ENCODE data around the gene HMGN4. TPM values are rescaled to one million over a fixed set of nuclear protein-coding genes. Genes with fewer than 3 reads are reported as not detected.
A peak's percentile ranks its signal among the peaks of the same experiment; 100 is the strongest.

The HMGN4 gene
- total and polyA plus RNA-seq, 2 donors from 2014 or later, result 49.3 to 72.7 TPM

DNA sequence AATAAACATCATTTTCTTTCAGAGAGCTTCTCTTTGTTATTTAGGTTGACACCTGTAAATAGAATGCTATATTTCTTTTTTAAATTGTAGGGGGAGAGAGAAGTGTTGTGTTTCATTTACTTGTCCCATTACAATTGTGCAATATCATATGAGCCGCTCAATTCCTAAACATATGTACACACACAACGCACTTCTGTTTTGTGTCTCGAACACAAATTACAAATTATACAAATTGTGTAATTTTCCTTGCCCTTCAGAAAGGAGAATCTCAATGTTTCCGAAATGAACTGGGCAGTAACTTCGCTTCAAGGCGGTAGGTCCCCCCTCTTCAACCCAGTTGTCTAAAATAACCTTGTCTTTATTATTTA, 55.9 kb downstream of the HMGN4 start:
- H3K4me3 ChIP-seq (ENCODE audit: low read length in 3 of 3), result no peak overlapping the region
- H3K36me3 ChIP-seq (ENCODE audit: control insufficient read depth in 2 of 3, insufficient read depth in 3 of 3, low read length in 3 of 3), result peaks cover 0 to 3% (median under 1%) of the 10 kb centered on the region in 3 donors
- H3K4me1 ChIP-seq (ENCODE audit: control insufficient read depth in 2 of 3, insufficient read depth in 2 of 3, low read depth in 1 of 3, low read length in 3 of 3), result peaks cover 0 to 7% (median 7%) of the 10 kb centered on the region in 3 donors
- no peak overlapping the region for H3K27ac ChIP-seq (ENCODE audit: low read depth in 2 of 2, low read length in 2 of 2)
- intact Hi-C loops (cut with DNase I), result no loop called here
- peaks cover 39% of the 10 kb centered on the region for H3K27me3 ChIP-seq (ENCODE audit: control insufficient read depth, insufficient read depth, low read length)
- FAIRE-seq (no peak), DNase-seq (no peak)
- no peak overlapping the region for H3K9ac ChIP-seq (ENCODE audit: low read length in 3 of 3)
- TF ChIP-seq, protein P1, sequence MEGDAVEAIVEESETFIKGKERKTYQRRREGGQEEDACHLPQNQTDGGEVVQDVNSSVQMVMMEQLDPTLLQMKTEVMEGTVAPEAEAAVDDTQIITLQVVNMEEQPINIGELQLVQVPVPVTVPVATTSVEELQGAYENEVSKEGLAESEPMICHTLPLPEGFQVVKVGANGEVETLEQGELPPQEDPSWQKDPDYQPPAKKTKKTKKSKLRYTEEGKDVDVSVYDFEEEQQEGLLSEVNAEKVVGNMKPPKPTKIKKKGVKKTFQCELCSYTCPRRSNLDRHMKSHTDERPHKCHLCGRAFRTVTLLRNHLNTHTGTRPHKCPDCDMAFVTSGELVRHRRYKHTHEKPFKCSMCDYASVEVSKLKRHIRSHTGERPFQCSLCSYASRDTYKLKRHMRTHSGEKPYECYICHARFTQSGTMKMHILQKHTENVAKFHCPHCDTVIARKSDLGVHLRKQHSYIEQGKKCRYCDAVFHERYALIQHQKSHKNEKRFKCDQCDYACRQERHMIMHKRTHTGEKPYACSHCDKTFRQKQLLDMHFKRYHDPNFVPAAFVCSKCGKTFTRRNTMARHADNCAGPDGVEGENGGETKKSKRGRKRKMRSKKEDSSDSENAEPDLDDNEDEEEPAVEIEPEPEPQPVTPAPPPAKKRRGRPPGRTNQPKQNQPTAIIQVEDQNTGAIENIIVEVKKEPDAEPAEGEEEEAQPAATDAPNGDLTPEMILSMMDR (IDR thresholded peaks at IDR 0.05; ENCODE audit: borderline replicate concordance, extremely low read depth, insufficient read depth), result no peak
- no peaks in the 10 kb centered on the region for H3K9me3 ChIP-seq (ENCODE audit: control insufficient read depth in 2 of 3, insufficient read depth in 1 of 3, low read length in 3 of 3)

GRCh38 chr6:26594730-26595632, 56.8 kb downstream of the HMGN4 start:
- Histone ChIP-seq H3K4me3 (ENCODE audit: low read length in 3 of 3) (peak overlapping the region; percentile 40 to 99 (median 55)), H3K9ac (ENCODE audit: low read length in 3 of 3) (peak overlapping the region; percentile 3 to 46 (median 4)), H3K4me1 (ENCODE audit: control insufficient read depth in 2 of 3, insufficient read depth in 2 of 3, low read depth in 1 of 3, low read length in 3 of 3) (peaks cover 0 to 7% (median 7%) of the 10 kb centered on the region in 3 donors), H3K36me3 (ENCODE audit: control insufficient read depth in 2 of 3, insufficient read depth in 3 of 3, low read length in 3 of 3) (peaks cover 3 to 7% (median 6%) of the 10 kb centered on the region in 3 donors), H3K27ac (ENCODE audit: low read depth in 2 of 2, low read length in 2 of 2) (no peak overlapping the region), H3K9me3 (ENCODE audit: control insufficient read depth in 2 of 3, insufficient read depth in 1 of 3, low read length in 3 of 3) (no peaks in the 10 kb centered on the region), H3K27me3 (ENCODE audit: control insufficient read depth, insufficient read depth, low read length) (peaks cover 39% of the 10 kb centered on the region)
- FAIRE-seq (no peak), DNase-seq (peak in 2 of 5 donors; percentile 41 to 44)
- intact Hi-C loops (cut with DNase I), result no loop called here
- TF ChIP-seq, protein P1 (IDR thresholded peaks at IDR 0.05; ENCODE audit: borderline replicate concordance, extremely low read depth, insufficient read depth), result no peak

GRCh38 chr6:26595669-26596269, 57.6 kb downstream of the HMGN4 start:
- no peaks in the 10 kb centered on the region for H3K9me3 ChIP-seq (ENCODE audit: control insufficient read depth in 2 of 3, insufficient read depth in 1 of 3, low read length in 3 of 3)
- H3K4me1 ChIP-seq (ENCODE audit: control insufficient read depth in 2 of 3, insufficient read depth in 2 of 3, low read depth in 1 of 3, low read length in 3 of 3), result peaks cover 0 to 7% (median 7%) of the 10 kb centered on the region in 3 donors
- H3K9ac ChIP-seq (ENCODE audit: low read length in 3 of 3), result peak overlapping the region; percentile 3 to 46 (median 4)
- peaks cover 39% of the 10 kb centered on the region for H3K27me3 ChIP-seq (ENCODE audit: control insufficient read depth, insufficient read depth, low read length)
- H3K4me3 ChIP-seq (ENCODE audit: low read length in 3 of 3), result peak overlapping the region; percentile 81 to 99 (median 89)
- TF ChIP-seq, protein P1 (IDR thresholded peaks at IDR 0.05; ENCODE audit: borderline replicate concordance, extremely low read depth, insufficient read depth), result peak; percentile 85
- intact Hi-C loops (cut with DNase I), result no loop called here
- H3K27ac ChIP-seq (ENCODE audit: low read depth in 2 of 2, low read length in 2 of 2), result peak overlapping the region in 1 of 2 donors; percentile 27
- DNase-seq (peak; percentile 91 to 97 (median 95)), FAIRE-seq (no peak)
- peaks cover 3 to 7% (median 6%) of the 10 kb centered on the region in 3 donors for H3K36me3 ChIP-seq (ENCODE audit: control insufficient read depth in 2 of 3, insufficient read depth in 3 of 3, low read length in 3 of 3)

Other genes starting within 250 kb of the HMGN4 start
- 21.5 TPM for gene BTN3A2, start 173.2 kb upstream of the HMGN4 start, total RNA-seq
- gene BTN3A2, start 173.2 kb upstream of the HMGN4 start, polyA plus RNA-seq (ENCODE audit: insufficient read depth, low read depth, low replicate concordance), result 26.0 TPM
- gene BTN2A2, start 155.3 kb upstream of the HMGN4 start, total RNA-seq, result 19.9 TPM
- gene BTN2A2, start 155.3 kb upstream of the HMGN4 start, polyA plus RNA-seq (ENCODE audit: insufficient read depth, low read depth, low replicate concordance), result 8.9 TPM
- 23.1 TPM for gene BTN3A1, start 136.1 kb upstream of the HMGN4 start, total RNA-seq
- 13.8 TPM for gene BTN3A1, start 136.1 kb upstream of the HMGN4 start, polyA plus RNA-seq (ENCODE audit: insufficient read depth, low read depth, low replicate concordance)
- gene BTN3A3, start 97.9 kb upstream of the HMGN4 start, total RNA-seq, result 20.3 TPM
- 7.9 TPM for gene BTN3A3, start 97.9 kb upstream of the HMGN4 start, polyA plus RNA-seq (ENCODE audit: insufficient read depth, low read depth, low replicate concordance)
- 19.1 TPM for gene BTN2A1, start 80.4 kb upstream of the HMGN4 start, total RNA-seq
- gene BTN2A1, start 80.4 kb upstream of the HMGN4 start, polyA plus RNA-seq (ENCODE audit: insufficient read depth, low read depth, low replicate concordance), result 15.6 TPM
- gene BTN1A1, start 38.1 kb upstream of the HMGN4 start, total RNA-seq, result 0.09 TPM
- gene BTN1A1, start 38.1 kb upstream of the HMGN4 start, polyA plus RNA-seq (ENCODE audit: insufficient read depth, low read depth, low replicate concordance), result not detected
- 14.0 TPM for gene ABT1, start 58.6 kb downstream of the HMGN4 start, total RNA-seq
- gene ABT1, start 58.6 kb downstream of the HMGN4 start, polyA plus RNA-seq (ENCODE audit: insufficient read depth, low read depth, low replicate concordance), result 11.3 TPM
- 27.3 TPM for gene ZNF322, start 121.4 kb downstream of the HMGN4 start, total RNA-seq
- gene ZNF322, start 121.4 kb downstream of the HMGN4 start, polyA plus RNA-seq (ENCODE audit: insufficient read depth, low read depth, low replicate concordance), result 7.9 TPM

Measured in kidney (tissue), 14 donors.